Measurements from ENCODE around the gene SCN2B. TPM values are rescaled to one million over a fixed set of nuclear protein-coding genes. Genes with fewer than 3 reads are reported as not detected.

Gene SCN2B
- total and polyA plus RNA-seq, 5 donors from 2014 or later: not detected

DNA sequence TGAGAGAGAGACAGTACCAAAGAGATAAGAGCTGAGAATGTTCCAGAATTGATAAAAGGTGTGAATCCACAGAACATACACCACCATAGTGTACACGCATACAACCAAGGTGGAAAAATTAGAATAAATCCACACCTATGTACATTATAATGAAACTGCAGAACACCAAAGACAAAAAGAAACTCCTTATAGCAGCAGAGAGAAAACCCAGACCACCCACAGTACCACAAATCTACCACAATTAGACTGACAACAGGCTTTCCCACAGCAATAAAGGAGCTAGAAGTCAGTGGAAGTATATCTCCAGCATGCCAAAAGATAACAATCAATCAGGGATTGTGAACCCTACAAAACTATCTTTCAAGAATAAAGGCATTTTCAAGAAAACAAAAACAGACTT lies 55.6 kb downstream of the SCN2B start:
- Mint-ChIP-seq H3K9me3 (no peaks in the 10 kb centered on the region), H3K4me3 (no peak overlapping the region), H3K36me3 (no peaks in the 10 kb centered on the region), H3K27ac (no peak overlapping the region), H3K4me1 (no peaks in the 10 kb centered on the region), H3K27me3 (peaks cover 33% of the 10 kb centered on the region)
- no peak for ATAC-seq (ENCODE audit: low read depth in 2 of 2)
- Histone ChIP-seq H3K4me1 (ENCODE audit: control insufficient read depth, insufficient read depth, low read length, poor library complexity, severe bottlenecking) (no peaks in the 10 kb centered on the region), H3K9me3 (ENCODE audit: control insufficient read depth in 2 of 2, low read length in 2 of 2) (no peaks in the 10 kb centered on the region), H3K27ac (ENCODE audit: insufficient read depth, low read length, poor library complexity, severe bottlenecking) (no peak overlapping the region), H3K27me3 (ENCODE audit: control insufficient read depth, insufficient read depth, low read length) (peaks cover 4% of the 10 kb centered on the region), H3K4me3 (ENCODE audit: low read depth, low read length) (no peak overlapping the region), H3K36me3 (ENCODE audit: control insufficient read depth, insufficient read depth, low read length) (no peaks in the 10 kb centered on the region)
- no peak for DNase-seq

DNA sequence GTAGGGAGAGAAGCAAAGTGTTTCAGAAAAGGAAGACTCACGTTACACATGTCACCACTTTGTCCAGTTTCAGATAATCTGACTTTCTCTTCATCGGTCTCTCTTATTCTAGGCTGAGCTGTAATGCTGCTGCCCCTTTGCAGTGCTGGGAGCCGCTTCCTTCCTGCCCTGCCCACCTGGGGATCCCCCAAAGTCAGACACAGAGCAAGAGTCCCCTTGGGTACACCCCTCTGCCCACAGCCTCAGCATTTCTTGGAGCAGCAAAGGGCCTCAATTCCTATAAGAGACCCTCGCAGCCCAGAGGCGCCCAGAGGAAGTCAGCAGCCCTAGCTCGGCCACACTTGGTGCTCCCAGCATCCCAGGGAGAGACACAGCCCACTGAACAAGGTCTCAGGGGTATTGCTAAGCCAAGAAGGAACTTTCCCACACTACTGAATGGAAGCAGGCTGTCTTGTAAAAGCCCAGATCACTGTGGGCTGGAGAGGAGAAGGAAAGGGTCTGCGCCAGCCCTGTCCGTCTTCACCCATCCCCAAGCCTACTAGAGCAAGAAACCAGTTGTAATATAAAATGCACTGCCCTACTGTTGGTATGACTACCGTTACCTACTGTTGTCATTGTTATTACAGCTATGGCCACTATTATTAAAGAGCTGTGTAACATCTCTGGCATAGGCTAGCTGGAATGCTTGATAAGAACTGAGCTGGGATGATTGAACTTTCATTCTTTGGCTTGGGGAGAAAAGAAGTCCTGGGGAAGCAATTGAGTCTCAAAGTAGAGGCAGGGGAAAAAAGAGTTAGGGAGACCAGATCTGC lies 58.4 kb downstream of the SCN2B start:
- ATAC-seq (ENCODE audit: low read depth in 2 of 2) (peak in 1 of 2 donors; percentile 18), DNase-seq (peak in 1 of 3 donors; percentile 7)
- no peaks in the 10 kb centered on the region for H3K9me3 Mint-ChIP-seq
- H3K4me1 Mint-ChIP-seq: no peaks in the 10 kb centered on the region
- peaks cover 4% of the 10 kb centered on the region for H3K27me3 ChIP-seq (ENCODE audit: control insufficient read depth, insufficient read depth, low read length)
- H3K27ac ChIP-seq (ENCODE audit: insufficient read depth, low read length, poor library complexity, severe bottlenecking): no peak overlapping the region
- no peaks in the 10 kb centered on the region for H3K36me3 Mint-ChIP-seq
- no peaks in the 10 kb centered on the region for H3K9me3 ChIP-seq (ENCODE audit: control insufficient read depth in 2 of 2, low read length in 2 of 2)
- H3K4me3 ChIP-seq (ENCODE audit: low read depth, low read length): no peak overlapping the region
- H3K36me3 ChIP-seq (ENCODE audit: control insufficient read depth, insufficient read depth, low read length): no peaks in the 10 kb centered on the region
- no peak overlapping the region for H3K4me3 Mint-ChIP-seq
- H3K27me3 Mint-ChIP-seq: peaks cover 35% of the 10 kb centered on the region
- peak overlapping the region in 1 of 3 donors; percentile 18 for H3K27ac Mint-ChIP-seq
- H3K4me1 ChIP-seq (ENCODE audit: control insufficient read depth, insufficient read depth, low read length, poor library complexity, severe bottlenecking): no peaks in the 10 kb centered on the region

DNA sequence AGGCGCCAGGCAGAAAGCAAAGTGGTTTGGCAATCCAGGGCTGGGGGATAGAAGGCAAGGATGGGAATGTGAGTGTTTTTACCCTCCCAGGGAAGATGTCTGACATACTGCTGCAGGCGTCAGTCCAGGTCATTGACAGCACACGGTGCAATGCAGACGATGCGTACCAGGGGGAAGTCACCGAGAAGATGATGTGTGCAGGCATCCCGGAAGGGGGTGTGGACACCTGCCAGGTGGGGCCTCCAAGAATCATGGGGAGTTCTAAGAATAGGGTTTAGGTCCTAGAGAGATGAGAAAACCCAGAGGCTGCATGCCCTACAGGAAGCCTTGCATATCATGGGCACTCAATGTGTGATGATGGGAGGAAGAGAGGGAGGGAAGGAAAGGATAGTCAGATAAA lies 61.4 kb downstream of the SCN2B start:
- DNase-seq (peak in 1 of 3 donors; percentile 49), ATAC-seq (ENCODE audit: low read depth in 2 of 2) (peak in 1 of 2 donors; percentile 61)
- Mint-ChIP-seq H3K27ac (no peak overlapping the region), H3K4me3 (no peak overlapping the region), H3K4me1 (no peaks in the 10 kb centered on the region), H3K9me3 (no peaks in the 10 kb centered on the region), H3K27me3 (peaks cover 40% of the 10 kb centered on the region), H3K36me3 (no peaks in the 10 kb centered on the region)
- H3K27ac ChIP-seq (ENCODE audit: insufficient read depth, low read length, poor library complexity, severe bottlenecking): no peak overlapping the region
- H3K9me3 ChIP-seq (ENCODE audit: control insufficient read depth in 2 of 2, low read length in 2 of 2): no peaks in the 10 kb centered on the region
- H3K4me1 ChIP-seq (ENCODE audit: control insufficient read depth, insufficient read depth, low read length, poor library complexity, severe bottlenecking): no peaks in the 10 kb centered on the region
- no peak overlapping the region for H3K4me3 ChIP-seq (ENCODE audit: low read depth, low read length)
- H3K36me3 ChIP-seq (ENCODE audit: control insufficient read depth, insufficient read depth, low read length): no peaks in the 10 kb centered on the region
- H3K27me3 ChIP-seq (ENCODE audit: control insufficient read depth, insufficient read depth, low read length): peaks cover 4% of the 10 kb centered on the region

DNA sequence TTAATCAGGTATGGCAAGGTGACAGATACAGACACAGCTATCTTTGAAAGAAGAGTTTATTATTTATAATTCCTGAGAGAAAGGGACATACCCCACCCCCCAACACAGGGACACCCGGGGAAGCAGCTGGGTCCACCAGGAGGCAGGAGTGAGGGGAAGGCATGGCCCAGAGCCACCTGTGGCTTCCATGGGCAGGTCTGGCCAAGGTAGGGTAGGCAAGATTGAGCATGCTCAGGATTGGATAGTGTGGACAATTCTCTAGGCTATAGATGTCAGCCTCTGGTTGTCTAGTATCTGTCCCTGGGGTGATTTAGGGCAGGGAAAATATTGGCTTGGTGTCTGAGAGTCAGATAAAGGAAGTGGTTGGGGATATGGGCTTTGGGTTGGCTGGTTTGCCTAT lies 62.2 kb downstream of the SCN2B start:
- no peak overlapping the region for H3K4me3 Mint-ChIP-seq
- no peaks in the 10 kb centered on the region for H3K36me3 ChIP-seq (ENCODE audit: control insufficient read depth, insufficient read depth, low read length)
- H3K27me3 ChIP-seq (ENCODE audit: control insufficient read depth, insufficient read depth, low read length): peaks cover 4% of the 10 kb centered on the region
- H3K9me3 Mint-ChIP-seq: no peaks in the 10 kb centered on the region
- H3K4me1 Mint-ChIP-seq: no peaks in the 10 kb centered on the region
- H3K27ac ChIP-seq (ENCODE audit: insufficient read depth, low read length, poor library complexity, severe bottlenecking): no peak overlapping the region
- ATAC-seq (ENCODE audit: low read depth in 2 of 2) (no peak), DNase-seq (peak in 1 of 3 donors; percentile 7)
- no peaks in the 10 kb centered on the region for H3K9me3 ChIP-seq (ENCODE audit: control insufficient read depth in 2 of 2, low read length in 2 of 2)
- no peaks in the 10 kb centered on the region for H3K4me1 ChIP-seq (ENCODE audit: control insufficient read depth, insufficient read depth, low read length, poor library complexity, severe bottlenecking)
- H3K4me3 ChIP-seq (ENCODE audit: low read depth, low read length): no peak overlapping the region
- peaks cover 34% of the 10 kb centered on the region for H3K27me3 Mint-ChIP-seq
- H3K36me3 Mint-ChIP-seq: no peaks in the 10 kb centered on the region
- no peak overlapping the region for H3K27ac Mint-ChIP-seq

DNA sequence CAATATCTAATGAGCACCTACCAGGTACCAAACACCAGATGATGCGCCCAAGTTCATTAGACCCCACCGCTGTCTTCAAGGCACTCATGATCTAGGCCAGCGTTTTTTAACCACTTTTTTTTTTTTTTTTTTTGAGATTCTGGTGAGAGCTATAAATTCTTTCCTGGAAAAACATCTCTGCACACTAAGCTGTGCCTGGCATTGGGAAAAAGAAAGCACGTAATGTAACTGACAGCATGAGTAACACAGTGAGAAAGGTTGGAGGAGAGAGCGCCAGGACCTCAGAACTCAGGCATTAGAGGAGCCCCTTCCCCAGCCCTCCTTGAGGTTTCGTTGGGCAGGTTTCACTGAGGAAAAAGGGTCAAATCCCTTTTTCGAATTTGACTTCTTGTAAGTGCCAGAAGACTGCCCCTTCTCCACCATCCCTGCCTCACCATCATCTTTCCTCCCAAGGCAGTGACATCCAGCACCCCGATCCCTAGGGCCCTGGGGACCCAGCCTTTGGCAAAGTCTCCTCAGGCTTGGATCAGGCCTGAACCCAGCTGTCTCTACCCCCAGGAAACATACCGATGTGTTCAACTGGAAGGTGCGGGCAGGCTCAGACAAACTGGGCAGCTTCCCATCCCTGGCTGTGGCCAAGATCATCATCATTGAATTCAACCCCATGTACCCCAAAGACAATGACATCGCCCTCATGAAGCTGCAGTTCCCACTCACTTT lies 63.6 kb downstream of the SCN2B start:
- Mint-ChIP-seq H3K36me3 (no peaks in the 10 kb centered on the region), H3K27ac (no peak overlapping the region), H3K4me1 (no peaks in the 10 kb centered on the region), H3K9me3 (peaks cover 0 to 1% (median 0%) of the 10 kb centered on the region in 7 donors), H3K27me3 (peaks cover 20% of the 10 kb centered on the region), H3K4me3 (no peak overlapping the region)
- Histone ChIP-seq H3K36me3 (ENCODE audit: control insufficient read depth, insufficient read depth, low read length) (no peaks in the 10 kb centered on the region), H3K27me3 (ENCODE audit: control insufficient read depth, insufficient read depth, low read length) (no peaks in the 10 kb centered on the region), H3K4me3 (ENCODE audit: low read depth, low read length) (no peak overlapping the region), H3K4me1 (ENCODE audit: control insufficient read depth, insufficient read depth, low read length, poor library complexity, severe bottlenecking) (no peaks in the 10 kb centered on the region), H3K27ac (ENCODE audit: insufficient read depth, low read length, poor library complexity, severe bottlenecking) (no peak overlapping the region), H3K9me3 (ENCODE audit: control insufficient read depth in 2 of 2, low read length in 2 of 2) (no peaks in the 10 kb centered on the region)
- DNase-seq (no peak), ATAC-seq (ENCODE audit: low read depth in 2 of 2) (no peak)

Other genes starting within 250 kb of the SCN2B start
- gene TMPRSS13, start 247.2 kb downstream of the SCN2B start, total RNA-seq: 3.4 TPM
- 1 to 10 TPM in 2 of 4 donors, under 1 TPM in 2; 0.57 to 1.4 (median 1.1) TPM for gene TMPRSS13, start 247.2 kb downstream of the SCN2B start, polyA plus RNA-seq
- gene IL10RA, start 190.2 kb downstream of the SCN2B start, total RNA-seq: 661 TPM
- 100 to 1,000 TPM; 572 to 666 (median 631) TPM for gene IL10RA, start 190.2 kb downstream of the SCN2B start, polyA plus RNA-seq
- gene TMPRSS4, start 99.6 kb downstream of the SCN2B start, total RNA-seq: not detected
- gene TMPRSS4, start 99.6 kb downstream of the SCN2B start, polyA plus RNA-seq: not detected
- gene SMIM35, start 89.7 kb downstream of the SCN2B start, total RNA-seq: 1.2 TPM
- gene SMIM35, start 89.7 kb downstream of the SCN2B start, polyA plus RNA-seq: 1 to 10 TPM in 2 of 4 donors, under 1 TPM in 2; 0.90 to 1.9 (median 1.3) TPM
- gene SCN4B, start 23.8 kb downstream of the SCN2B start, total RNA-seq: not detected
- gene SCN4B, start 23.8 kb downstream of the SCN2B start, polyA plus RNA-seq: not detected
- 71.5 TPM for gene JAML, start 48.4 kb upstream of the SCN2B start, total RNA-seq
- 100 to 1,000 TPM; 169 to 200 (median 174) TPM for gene JAML, start 48.4 kb upstream of the SCN2B start, polyA plus RNA-seq
- gene MPZL3, start 75.7 kb upstream of the SCN2B start, total RNA-seq: 16.1 TPM
- gene MPZL3, start 75.7 kb upstream of the SCN2B start, polyA plus RNA-seq: 10 to 100 TPM in 1 of 4 donors, 1 to 10 TPM in 3; 4.5 to 12.2 (median 6.3) TPM
- gene MPZL2, start 87.7 kb upstream of the SCN2B start, total RNA-seq: 1.0 TPM
- gene MPZL2, start 87.7 kb upstream of the SCN2B start, polyA plus RNA-seq: under 1 TPM in 1 of 4 donors, not detected in 3; 0.37 TPM
- gene CD3E, start 128.1 kb upstream of the SCN2B start, total RNA-seq: 585 TPM
- gene CD3E, start 128.1 kb upstream of the SCN2B start, polyA plus RNA-seq: 100 to 1,000 TPM; 704 to 823 (median 778) TPM
- gene CD3D, start 166.1 kb upstream of the SCN2B start, total RNA-seq: 476 TPM
- gene CD3D, start 166.1 kb upstream of the SCN2B start, polyA plus RNA-seq: 1,000 to 10,000 TPM; 1,148 to 1,577 (median 1,304) TPM
- gene CD3G, start 167.7 kb upstream of the SCN2B start, total RNA-seq: 196 TPM
- gene CD3G, start 167.7 kb upstream of the SCN2B start, polyA plus RNA-seq: 100 to 1,000 TPM; 393 to 477 (median 433) TPM
- 49.1 TPM for gene UBE4A, start 183.0 kb upstream of the SCN2B start, total RNA-seq
- gene UBE4A, start 183.0 kb upstream of the SCN2B start, polyA plus RNA-seq: 10 to 100 TPM; 23.5 to 29.2 (median 25.4) TPM
- 154 TPM for gene ATP5MG, start 225.0 kb upstream of the SCN2B start, total RNA-seq
- gene ATP5MG, start 225.0 kb upstream of the SCN2B start, polyA plus RNA-seq: 100 to 1,000 TPM; 578 to 706 (median 677) TPM

Measured in CD4-positive, CD25-positive, alpha-beta regulatory T cell (primary cell).